SK-N-SH treated with all-trans-retinoic acid at 6 μM for 48 hours (cell line): Measurements from ENCODE around the gene TNFRSF18.

Experiments
- ATAC-seq: fragments of 200-7000 bp; cut with Tn5 transposase; 3 replicates; pipeline ENCODE4 v1.9.1; 2020; ENCODE audit warnings: mild to moderate bottlenecking, moderate library complexity
- ARNTL ChIP-seq: fragments of 450-650 bp; formaldehyde crosslinking; IDR thresholded peaks from 2 replicates; pipeline ENCODE4 v1.5.0; 2020; ENCODE audit warnings: low read depth, mild to moderate bottlenecking, moderate library complexity, borderline replicate concordance
- BACH2 ChIP-seq: fragments of 250-450 bp; sonication (Bioruptor Pico); IDR thresholded peaks from 2 replicates; pipeline ENCODE4 v1.9.0; 2021; ENCODE audit warnings: mild to moderate bottlenecking, borderline replicate concordance
- CREB5 ChIP-seq: fragments of 250-450 bp; sonication (Bioruptor Pico); IDR thresholded peaks from 2 replicates; pipeline ENCODE4 v1.5.1; 2020; ENCODE audit warnings: low read depth, mild to moderate bottlenecking, moderate library complexity
- CSDC2 ChIP-seq: fragments of 250-450 bp; sonication (Bioruptor Pico); IDR thresholded peaks from 2 replicates; pipeline ENCODE4 v1.5.0; 2020; ENCODE audit warnings: mild to moderate bottlenecking, moderate library complexity
- CSRNP3 ChIP-seq: fragments of 250-450 bp; sonication (Bioruptor Pico); IDR thresholded peaks from 2 replicates; pipeline ENCODE4 v1.5.1; 2021; ENCODE audit warnings: mild to moderate bottlenecking, moderate library complexity
- ESRRG ChIP-seq: fragments of 250-450 bp; sonication (Bioruptor Pico); IDR thresholded peaks from 2 replicates; pipeline ENCODE4 v1.6.1; 2021; ENCODE audit warnings: mild to moderate bottlenecking
- OSR1 ChIP-seq: fragments of 250-450 bp; sonication (Bioruptor Pico); IDR thresholded peaks from 2 replicates; pipeline ENCODE4 v1.8.0; 2022; ENCODE audit warnings: moderate library complexity, mild to moderate bottlenecking, inconsistent platforms
- PATZ1 ChIP-seq: fragments of 250-450 bp; sonication (Bioruptor Pico); IDR thresholded peaks from 2 replicates; pipeline ENCODE4 v1.8.0; 2020; ENCODE audit warnings: mild to moderate bottlenecking, moderate library complexity, borderline replicate concordance
- PPARA ChIP-seq: fragments of 250-450 bp; sonication (Bioruptor Pico); IDR thresholded peaks from 2 replicates; pipeline ENCODE4 v1.5.0; 2020; ENCODE audit warnings: mild to moderate bottlenecking, borderline replicate concordance
- RARB ChIP-seq: fragments of 250-450 bp; sonication (Bioruptor Pico); IDR thresholded peaks from 2 replicates; pipeline ENCODE4 v1.8.0; 2021; ENCODE audit warnings: mild to moderate bottlenecking, moderate library complexity
- SNAI2 ChIP-seq: fragments of 250-450 bp; sonication (Bioruptor Pico); IDR thresholded peaks from 2 replicates; pipeline ENCODE4 v1.5.0; 2020; ENCODE audit warnings: mild to moderate bottlenecking, moderate library complexity
- TCF4 ChIP-seq: fragments of 250-450 bp; sonication (Bioruptor Pico); IDR thresholded peaks from 2 replicates; pipeline ENCODE4 v1.8.0; 2021; ENCODE audit warnings: mild to moderate bottlenecking, moderate library complexity, borderline replicate concordance
- TOX ChIP-seq: fragments of 250-450 bp; sonication (Bioruptor Pico); IDR thresholded peaks from 2 replicates; pipeline ENCODE4 v1.8.0; 2021; ENCODE audit warnings: mild to moderate bottlenecking, moderate library complexity, borderline replicate concordance
- ZC3H10 ChIP-seq: fragments of 250-450 bp; sonication (Bioruptor Pico); IDR thresholded peaks from 2 replicates; pipeline ENCODE4 v1.5.1; 2021; ENCODE audit warnings: mild to moderate bottlenecking, moderate library complexity
- ZFP30 ChIP-seq: fragments of 450-650 bp; formaldehyde crosslinking; IDR thresholded peaks from 2 replicates; pipeline ENCODE4 v1.5.0; 2022; ENCODE audit warnings: mild to moderate bottlenecking, moderate library complexity
- ZNF565 ChIP-seq: fragments of 450-650 bp; formaldehyde crosslinking; conservative IDR thresholded peaks from 2 replicates; pipeline ENCODE4 v1.5.0; 2020; ENCODE audit warnings: low read depth, mild to moderate bottlenecking, moderate library complexity
- ZNF8 ChIP-seq: fragments of 450-650 bp; formaldehyde crosslinking; IDR thresholded peaks from 2 replicates; pipeline ENCODE4 v1.5.0; 2020; ENCODE audit warnings: mild to moderate bottlenecking, moderate library complexity
- TF ChIP-seq, protein P1 (sequence below): fragments of 250-450 bp; sonication (Bioruptor Pico); IDR thresholded peaks from 2 replicates; pipeline ENCODE4 v1.5.0; 2020; ENCODE audit warnings: mild to moderate bottlenecking, moderate library complexity
- TF ChIP-seq, protein P2 (sequence below): fragments of 250-450 bp; sonication (Bioruptor Pico); IDR thresholded peaks from 2 replicates; pipeline ENCODE4 v1.8.0; 2021; ENCODE audit warnings: low read depth, mild to moderate bottlenecking, moderate library complexity, borderline replicate concordance

Gene TNFRSF18

DNA sequence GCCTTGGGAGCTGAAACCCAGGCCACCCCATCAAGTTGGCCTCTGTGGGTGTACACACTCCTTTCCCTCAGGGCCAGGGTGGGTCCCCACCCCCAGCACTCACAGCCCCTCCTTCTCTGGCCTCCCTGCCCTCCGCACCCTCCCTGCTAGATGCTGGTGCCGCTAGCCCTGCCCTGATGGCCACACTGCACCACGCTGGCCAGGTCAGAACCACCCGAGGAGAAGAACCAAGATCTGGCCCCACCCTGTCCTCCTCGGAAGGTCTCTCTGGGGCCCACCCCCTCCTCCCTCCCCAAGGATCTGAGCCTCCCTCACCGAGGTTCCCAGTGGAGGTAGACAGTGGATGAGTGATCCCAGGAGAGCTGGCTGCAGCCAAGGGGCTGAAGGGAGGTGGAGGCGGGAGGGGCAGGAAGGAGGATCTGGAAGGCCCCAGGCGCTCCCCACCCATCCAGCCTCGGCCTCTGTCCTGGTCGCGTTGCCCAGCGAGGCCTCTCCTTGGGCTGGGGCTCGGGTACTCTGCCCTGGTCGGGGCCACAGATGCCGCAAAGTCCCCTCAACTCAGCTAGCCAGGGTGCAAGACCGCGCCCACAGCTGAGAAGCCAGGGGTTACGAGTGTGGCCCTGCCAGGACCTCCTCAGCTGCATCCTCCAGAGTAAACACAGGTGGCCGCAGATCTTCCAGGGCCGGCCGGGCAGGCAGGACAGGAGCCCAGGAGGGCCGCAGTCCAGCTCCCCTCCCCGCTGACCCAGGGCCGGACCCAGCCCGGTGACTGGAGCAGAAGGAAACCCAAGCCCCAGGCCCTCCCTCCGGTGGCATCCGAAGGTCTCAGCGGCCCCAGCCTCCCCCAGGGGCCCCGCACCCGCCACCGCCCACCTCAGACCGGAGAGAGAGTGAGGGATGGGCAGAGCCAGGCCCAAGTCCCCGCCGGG is 30.8 kb upstream of the TNFRSF18 start:
- TF ChIP-seq TOX (CRISPR knock-in tag) (no peak), ZNF565 (CRISPR knock-in tag) (no peak), ARNTL (CRISPR knock-in tag) (no peak), CREB5 (CRISPR knock-in tag) (no peak), ZFP30 (CRISPR knock-in tag) (no peak), PATZ1 (CRISPR knock-in tag) (no peak), ZC3H10 (CRISPR knock-in tag) (no peak), CSDC2 (no peak), PPARA (no peak), CSRNP3 (CRISPR knock-in tag) (no peak), BACH2 (no peak), TCF4 (CRISPR knock-in tag) (no peak), ZNF8 (CRISPR knock-in tag) (no peak), SNAI2 (no peak)
- TF ChIP-seq, protein P1, sequence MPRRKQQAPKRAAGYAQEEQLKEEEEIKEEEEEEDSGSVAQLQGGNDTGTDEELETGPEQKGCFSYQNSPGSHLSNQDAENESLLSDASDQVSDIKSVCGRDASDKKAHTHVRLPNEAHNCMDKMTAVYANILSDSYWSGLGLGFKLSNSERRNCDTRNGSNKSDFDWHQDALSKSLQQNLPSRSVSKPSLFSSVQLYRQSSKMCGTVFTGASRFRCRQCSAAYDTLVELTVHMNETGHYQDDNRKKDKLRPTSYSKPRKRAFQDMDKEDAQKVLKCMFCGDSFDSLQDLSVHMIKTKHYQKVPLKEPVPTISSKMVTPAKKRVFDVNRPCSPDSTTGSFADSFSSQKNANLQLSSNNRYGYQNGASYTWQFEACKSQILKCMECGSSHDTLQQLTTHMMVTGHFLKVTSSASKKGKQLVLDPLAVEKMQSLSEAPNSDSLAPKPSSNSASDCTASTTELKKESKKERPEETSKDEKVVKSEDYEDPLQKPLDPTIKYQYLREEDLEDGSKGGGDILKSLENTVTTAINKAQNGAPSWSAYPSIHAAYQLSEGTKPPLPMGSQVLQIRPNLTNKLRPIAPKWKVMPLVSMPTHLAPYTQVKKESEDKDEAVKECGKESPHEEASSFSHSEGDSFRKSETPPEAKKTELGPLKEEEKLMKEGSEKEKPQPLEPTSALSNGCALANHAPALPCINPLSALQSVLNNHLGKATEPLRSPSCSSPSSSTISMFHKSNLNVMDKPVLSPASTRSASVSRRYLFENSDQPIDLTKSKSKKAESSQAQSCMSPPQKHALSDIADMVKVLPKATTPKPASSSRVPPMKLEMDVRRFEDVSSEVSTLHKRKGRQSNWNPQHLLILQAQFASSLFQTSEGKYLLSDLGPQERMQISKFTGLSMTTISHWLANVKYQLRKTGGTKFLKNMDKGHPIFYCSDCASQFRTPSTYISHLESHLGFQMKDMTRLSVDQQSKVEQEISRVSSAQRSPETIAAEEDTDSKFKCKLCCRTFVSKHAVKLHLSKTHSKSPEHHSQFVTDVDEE (CRISPR knock-in tag): no peak
- TF ChIP-seq, protein P2, sequence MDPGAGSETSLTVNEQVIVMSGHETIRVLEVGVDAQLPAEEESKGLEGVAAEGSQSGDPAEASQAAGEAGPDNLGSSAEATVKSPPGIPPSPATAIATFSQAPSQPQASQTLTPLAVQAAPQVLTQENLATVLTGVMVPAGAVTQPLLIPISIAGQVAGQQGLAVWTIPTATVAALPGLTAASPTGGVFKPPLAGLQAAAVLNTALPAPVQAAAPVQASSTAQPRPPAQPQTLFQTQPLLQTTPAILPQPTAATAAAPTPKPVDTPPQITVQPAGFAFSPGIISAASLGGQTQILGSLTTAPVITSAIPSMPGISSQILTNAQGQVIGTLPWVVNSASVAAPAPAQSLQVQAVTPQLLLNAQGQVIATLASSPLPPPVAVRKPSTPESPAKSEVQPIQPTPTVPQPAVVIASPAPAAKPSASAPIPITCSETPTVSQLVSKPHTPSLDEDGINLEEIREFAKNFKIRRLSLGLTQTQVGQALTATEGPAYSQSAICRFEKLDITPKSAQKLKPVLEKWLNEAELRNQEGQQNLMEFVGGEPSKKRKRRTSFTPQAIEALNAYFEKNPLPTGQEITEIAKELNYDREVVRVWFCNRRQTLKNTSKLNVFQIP: no peak
- TF ChIP-seq, all 23 proteins: peak for 0

GRCh38 chr1:1236176-1236763 is 29.9 kb upstream of the TNFRSF18 start:
- no peak for ATAC-seq
- TF ChIP-seq TOX (CRISPR knock-in tag) (no peak), TCF4 (CRISPR knock-in tag) (no peak), CREB5 (CRISPR knock-in tag) (no peak), ZNF565 (CRISPR knock-in tag) (no peak), SNAI2 (no peak), OSR1 (CRISPR knock-in tag) (no peak), ZC3H10 (CRISPR knock-in tag) (no peak), RARB (CRISPR knock-in tag) (no peak), ESRRG (no peak)
- TF ChIP-seq, protein P2: no peak

More for the DNA sequence above, 30.8 kb upstream of the TNFRSF18 start:
- ATAC-seq: no peak; the same call in 2 of the 3 replicates
